Large intestine (tissue), 3 donors: Measurements from ENCODE around the gene TMEM132D. TPM values are rescaled to one million over a fixed set of nuclear protein-coding genes. Genes with fewer than 3 reads are reported as not detected.

Experiments
- DNase-seq, 2 donors: peaks; one replicate each; pipeline versions ENCODE4 v3.0.0 to v3.0.0-alpha.2; 2013
- H3K27ac ChIP-seq: one replicate; pipeline ENCODE4 v1.5.1; 2013; ENCODE audit warnings: low read length
- H3K27me3 ChIP-seq: 2 replicates; pipeline ENCODE4 v1.6.1; 2013; ENCODE audit warnings: low read length; ENCODE audit not compliant: control insufficient read depth, insufficient read depth
- H3K36me3 ChIP-seq: 2 replicates; pipeline ENCODE4 v1.6.1; 2013; ENCODE audit warnings: low read length; ENCODE audit not compliant: control insufficient read depth, insufficient read depth
- H3K4me1 ChIP-seq: one replicate; pipeline ENCODE4 v1.6.1; 2013; ENCODE audit warnings: low read length; ENCODE audit not compliant: control insufficient read depth, insufficient read depth
- H3K4me3 ChIP-seq: one replicate; pipeline ENCODE4 v1.5.1; 2013; ENCODE audit warnings: low read length
- H3K9me3 ChIP-seq: one replicate; pipeline ENCODE4 v1.6.1; 2013; ENCODE audit warnings: mild to moderate bottlenecking, low read depth, low read length, moderate library complexity; ENCODE audit not compliant: control insufficient read depth
- WGBS: methylation state at CpG from one replicate; pipeline ENCODE4 v1.1.5; 2013; ENCODE audit warnings: low lambda C conversion rate; ENCODE audit not compliant: insufficient coverage; 5-methylcytosine and 5-hydroxymethylcytosine counted together
- polyA plus RNA-seq: library from polyadenylated mRNA; unstranded; fragments of 120-200 nt; gene quantifications from one replicate; pipeline ENCODE4 v1.2.1, GENCODE V29; 2013

The TMEM132D gene
- polyA plus RNA-seq, 1 donor = 0.55 TPM

DNA sequence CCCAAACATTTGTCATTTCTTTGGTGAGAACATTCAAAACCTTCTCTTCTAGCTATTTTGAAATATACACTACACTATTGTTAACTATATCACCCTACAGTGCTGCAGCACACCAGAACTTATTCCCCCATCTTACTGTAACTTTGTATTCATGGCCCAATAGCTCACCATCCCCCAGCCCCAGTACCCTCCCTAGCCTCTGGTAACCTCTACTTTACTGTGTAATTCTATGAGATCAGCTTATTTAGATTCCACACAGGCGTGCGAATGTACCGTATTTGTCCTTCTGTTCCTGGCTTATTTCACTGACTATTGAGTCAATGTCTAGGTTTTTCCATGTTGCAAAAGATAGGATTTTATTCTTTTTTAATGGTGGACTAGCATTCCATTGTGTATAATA is 469.0 kb downstream of the TMEM132D start:
- DNase-seq = no peak
- Histone ChIP-seq H3K27ac (no peak overlapping the region), H3K4me1 (no peaks in the 10 kb centered on the region), H3K9me3 (no peaks in the 10 kb centered on the region), H3K27me3 (no peaks in the 10 kb centered on the region), H3K4me3 (no peak overlapping the region), H3K36me3 (no peaks in the 10 kb centered on the region)
- WGBS = 100% methylated on average over 2 of the region's 3 CpGs

DNA sequence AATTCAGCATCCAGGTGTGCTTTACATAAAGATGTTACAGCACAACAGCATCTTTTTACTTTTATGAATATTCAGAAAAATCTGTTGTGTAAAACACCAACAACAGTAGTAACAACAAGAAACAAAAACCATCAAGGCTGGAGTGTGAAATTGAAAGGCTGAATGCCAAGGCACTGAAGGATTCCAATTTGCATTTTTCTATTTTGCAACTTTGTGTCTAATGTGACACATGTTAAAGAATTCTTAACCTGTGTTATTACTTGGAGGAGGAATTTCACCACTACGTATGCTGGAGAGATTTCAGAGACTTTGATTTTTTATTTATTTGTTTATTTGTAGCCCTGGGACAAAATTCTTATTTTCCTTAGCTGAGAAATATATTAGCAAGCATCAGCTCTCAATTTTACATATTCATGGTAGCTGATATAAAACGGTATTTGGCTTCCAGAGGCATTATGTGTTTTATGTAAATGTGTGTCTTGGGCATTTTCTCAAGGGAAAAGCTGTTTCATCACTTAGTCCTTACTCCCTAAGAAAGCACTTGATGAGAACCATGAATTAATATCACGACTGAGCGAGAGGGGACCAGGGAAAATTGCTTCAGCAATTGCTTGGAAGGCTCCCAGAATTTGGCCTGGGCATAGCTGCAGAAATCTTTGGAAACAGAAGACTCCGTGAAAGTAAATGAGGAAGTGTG is 475.4 kb downstream of the TMEM132D start:
- no CpG with 5 or more reads among the region's 5 CpGs for whole genome bisulfite sequencing
- DNase-seq = no peak

DNA sequence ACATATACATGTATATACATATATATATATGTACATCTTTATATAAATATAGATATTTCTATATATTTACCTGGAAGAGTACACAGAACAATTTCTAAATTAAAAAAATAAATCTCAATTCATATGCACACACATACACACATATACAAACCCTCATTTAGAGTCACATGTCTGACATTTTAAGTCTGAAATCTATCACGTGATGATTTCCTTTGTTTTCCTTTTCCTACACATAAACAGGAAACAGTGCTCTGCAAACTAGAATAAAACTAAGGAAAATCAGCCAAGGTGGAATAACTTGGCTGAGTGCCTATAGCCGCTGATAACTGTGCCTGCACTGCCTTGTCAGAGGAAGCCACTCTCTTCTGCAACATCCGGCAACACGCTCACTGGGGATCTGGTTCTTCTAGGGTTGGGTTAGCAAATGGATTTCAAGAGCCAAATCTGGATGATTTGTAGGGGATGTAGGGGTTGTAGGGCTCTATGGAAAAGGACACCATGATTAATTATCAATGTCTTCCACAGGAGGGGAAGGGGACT is 480.7 kb downstream of the TMEM132D start:
- H3K9me3 ChIP-seq = no peaks in the 10 kb centered on the region
- H3K27me3 ChIP-seq = no peaks in the 10 kb centered on the region
- H3K4me3 ChIP-seq = no peak overlapping the region
- no peak for DNase-seq
- no peak overlapping the region for H3K27ac ChIP-seq
- H3K4me1 ChIP-seq = no peaks in the 10 kb centered on the region
- no CpG with 5 or more reads among the region's 4 CpGs for WGBS
- no peaks in the 10 kb centered on the region for H3K36me3 ChIP-seq

More for the DNA sequence above, 475.4 kb downstream of the TMEM132D start:
- H3K4me1 ChIP-seq = no peaks in the 10 kb centered on the region
- no peaks in the 10 kb centered on the region for H3K9me3 ChIP-seq
- H3K27me3 ChIP-seq = no peaks in the 10 kb centered on the region
- no peaks in the 10 kb centered on the region for H3K36me3 ChIP-seq
- H3K4me3 ChIP-seq = no peak overlapping the region
- H3K27ac ChIP-seq = no peak overlapping the region

- Histone ChIP-seq H3K27me3 (no peaks in the 10 kb centered on the region), H3K4me3 (no peak overlapping the region), H3K9me3 (no peaks in the 10 kb centered on the region), H3K36me3 (no peaks in the 10 kb centered on the region), H3K27ac (no peak overlapping the region), H3K4me1 (no peaks in the 10 kb centered on the region)
- 100% methylated on average over 1 of the region's 2 CpGs for WGBS
- no peak for DNase-seq
Observed at GRCh38 chr12:129413295-129413694, 490.5 kb downstream of the TMEM132D start.

DNA sequence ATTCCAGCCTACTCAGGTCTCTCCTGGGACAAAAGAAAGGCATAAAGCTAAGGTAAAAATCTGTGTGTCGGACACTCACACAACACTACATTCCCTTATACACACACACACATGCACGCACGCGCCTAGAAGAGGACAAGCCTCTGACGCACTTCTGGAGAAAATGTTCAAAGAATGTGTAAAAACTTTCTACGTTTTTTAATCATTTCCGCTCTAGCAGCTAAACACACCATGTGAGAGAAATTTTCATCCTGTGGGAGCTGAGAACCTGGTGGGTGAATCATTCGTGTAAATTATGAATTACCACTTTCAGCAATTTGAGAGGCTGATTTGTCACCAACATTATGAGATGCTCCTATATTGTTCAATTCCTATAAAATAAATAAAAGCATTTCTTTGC is 494.5 kb downstream of the TMEM132D start:
- Histone ChIP-seq H3K27ac (no peak overlapping the region), H3K27me3 (no peaks in the 10 kb centered on the region), H3K4me1 (no peaks in the 10 kb centered on the region), H3K4me3 (no peak overlapping the region), H3K36me3 (no peaks in the 10 kb centered on the region), H3K9me3 (no peaks in the 10 kb centered on the region)
- no peak for DNase-seq
- WGBS = no CpG with 5 or more reads among the region's 8 CpGs

GRCh38 chr12:129404556-129404955 is 499.3 kb downstream of the TMEM132D start:
- Histone ChIP-seq H3K4me1 (no peaks in the 10 kb centered on the region), H3K27ac (no peak overlapping the region), H3K9me3 (no peaks in the 10 kb centered on the region), H3K4me3 (no peak overlapping the region), H3K27me3 (no peaks in the 10 kb centered on the region), H3K36me3 (no peaks in the 10 kb centered on the region)
- DNase-seq = no peak
- no CpG with 5 or more reads among the region's 4 CpGs for WGBS

- no peak for DNase-seq
- H3K27ac ChIP-seq = no peak overlapping the region
Observed at GRCh38 chr12:129401572-129401971, 502.3 kb downstream of the TMEM132D start.

DNA sequence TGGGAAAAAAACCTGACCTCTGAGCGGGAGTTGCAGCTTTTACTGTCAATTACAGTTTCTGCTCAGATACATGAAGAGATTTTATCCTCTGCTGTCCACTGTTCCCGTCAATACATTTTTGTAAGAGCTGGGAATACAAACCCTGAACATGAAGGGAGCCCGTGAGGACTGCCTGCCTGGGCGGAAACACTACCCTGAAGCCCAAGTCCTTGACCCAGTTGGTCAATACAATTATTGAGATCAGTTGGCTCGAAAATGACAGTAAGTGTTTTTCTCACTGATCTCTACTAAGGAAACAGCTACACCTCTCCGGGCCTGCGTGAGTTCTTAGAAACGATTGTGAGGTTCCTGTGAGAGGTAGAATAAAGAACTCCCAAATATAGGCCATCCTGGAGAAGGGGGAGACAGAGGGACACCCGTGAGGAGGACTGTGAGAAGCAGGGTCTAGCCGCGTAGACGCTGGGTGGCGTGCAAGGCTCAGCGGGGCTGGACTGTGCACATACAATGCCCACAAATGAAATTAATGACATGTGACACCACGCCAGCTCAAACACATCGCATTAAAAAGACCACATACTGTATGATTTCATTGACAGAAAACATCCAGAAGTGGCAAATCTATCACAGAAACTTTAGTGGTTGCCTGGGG is 509.5 kb downstream of the TMEM132D start:
- H3K27me3 ChIP-seq = no peaks in the 10 kb centered on the region
- H3K36me3 ChIP-seq = no peaks in the 10 kb centered on the region
- no peaks in the 10 kb centered on the region for H3K9me3 ChIP-seq
- 71% methylated on average over 3 of the region's 16 CpGs for WGBS
- no peak overlapping the region for H3K4me3 ChIP-seq
- no peak for DNase-seq
- H3K27ac ChIP-seq = no peak overlapping the region
- H3K4me1 ChIP-seq = no peaks in the 10 kb centered on the region

More at GRCh38 chr12:129401572-129401971, 502.3 kb downstream of the TMEM132D start:
- H3K36me3 ChIP-seq = no peaks in the 10 kb centered on the region
- no peaks in the 10 kb centered on the region for H3K4me1 ChIP-seq
- H3K4me3 ChIP-seq = no peak overlapping the region
- no peaks in the 10 kb centered on the region for H3K27me3 ChIP-seq
- H3K9me3 ChIP-seq = no peaks in the 10 kb centered on the region
- no CpG with 5 or more reads among the region's 4 CpGs for WGBS

- H3K4me3 ChIP-seq = no peak overlapping the region
- no peak for DNase-seq
- no peaks in the 10 kb centered on the region for H3K9me3 ChIP-seq
- H3K27ac ChIP-seq = no peak overlapping the region
- no peaks in the 10 kb centered on the region for H3K27me3 ChIP-seq
- WGBS = no CpG with 5 or more reads among the region's 5 CpGs
- H3K36me3 ChIP-seq = no peaks in the 10 kb centered on the region
- H3K4me1 ChIP-seq = no peaks in the 10 kb centered on the region
Observed at GRCh38 chr12:129393357-129393937, 510.4 kb downstream of the TMEM132D start.

GRCh38 chr12:129385637-129385990 is 518.2 kb downstream of the TMEM132D start:
- no peak overlapping the region for H3K27ac ChIP-seq
- H3K4me1 ChIP-seq = no peaks in the 10 kb centered on the region

More at GRCh38 chr12:129385637-129385990, 518.2 kb downstream of the TMEM132D start:
- WGBS = no CpG with 5 or more reads among the region's 1 CpG
- no peaks in the 10 kb centered on the region for H3K27me3 ChIP-seq
- DNase-seq = no peak
- H3K9me3 ChIP-seq = peaks cover 3% of the 10 kb centered on the region
- H3K36me3 ChIP-seq = no peaks in the 10 kb centered on the region
- H3K4me3 ChIP-seq = no peak overlapping the region
